HG02571 (cell line): Measurements from ENCODE around the gene TLL2.

ENCODE experiments used
- ATAC-seq: cut with Tn5 transposase; IDR thresholded peaks from one replicate; pipeline ENCODE4 v1.9.1; 2021; ENCODE audit warnings: mild to moderate bottlenecking, moderate library complexity; ENCODE audit not compliant: unreplicated experiment

The TLL2 gene

DNA sequence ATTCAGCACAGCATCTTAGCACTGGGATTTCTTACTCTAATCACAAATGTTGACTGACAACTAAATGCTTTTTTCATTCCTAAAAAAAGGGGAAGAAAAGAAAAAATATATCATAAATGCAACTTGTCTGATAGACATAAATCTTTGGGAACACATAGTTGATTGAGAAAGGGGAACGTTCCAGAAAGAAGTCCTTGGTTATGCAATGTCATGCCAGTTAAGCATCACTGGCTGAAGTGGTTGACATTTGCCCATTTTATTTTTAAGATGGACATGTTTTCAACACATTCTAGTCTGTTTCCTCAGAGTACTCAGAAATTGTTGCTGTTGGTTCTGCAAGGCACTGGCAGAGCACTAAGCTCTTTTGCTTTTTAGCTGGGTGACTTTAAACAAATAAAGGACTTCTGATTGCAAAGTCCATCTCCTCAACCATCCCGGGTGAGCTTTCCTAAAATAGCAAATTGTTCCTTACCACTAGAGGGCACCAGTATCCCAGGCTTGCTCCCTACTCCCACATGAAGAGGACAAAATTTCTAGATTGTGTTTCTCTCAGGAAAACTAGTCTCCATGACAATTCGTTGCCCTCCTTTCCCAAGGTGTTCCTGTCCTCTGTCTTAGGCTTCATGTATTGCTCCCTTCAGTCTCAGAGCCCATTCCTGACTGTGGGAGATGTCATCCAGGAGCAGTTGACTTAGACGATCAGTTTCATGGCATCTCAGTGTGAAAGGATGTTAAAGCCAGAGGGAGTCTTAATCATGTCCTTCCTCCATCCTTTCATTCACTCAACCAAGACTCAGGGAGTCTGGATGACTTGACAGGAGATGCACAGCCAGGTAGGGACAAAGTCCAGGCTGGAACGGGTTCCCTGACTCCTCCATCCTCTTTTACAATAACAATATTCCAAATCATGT lies 178.9 kb downstream of the TLL2 start:
- no peak for ATAC-seq

DNA sequence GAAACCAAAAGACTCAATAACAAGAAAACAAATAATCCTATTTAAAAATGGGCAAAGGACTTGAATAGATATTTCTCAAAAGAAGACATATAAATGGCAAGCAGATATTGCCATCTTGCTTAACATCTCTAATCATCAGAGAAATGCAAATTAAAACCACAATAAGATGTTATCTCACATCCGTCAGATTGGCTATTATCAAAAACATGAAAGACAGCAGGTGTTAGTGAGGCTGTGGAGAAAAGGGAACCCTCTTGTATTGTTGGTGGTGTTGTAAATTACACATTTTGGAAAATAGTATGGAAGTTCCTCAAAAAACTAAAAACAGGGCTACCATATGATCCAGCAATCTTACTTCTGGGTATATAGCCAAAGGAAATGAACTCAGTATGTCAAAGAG lies 180.6 kb downstream of the TLL2 start:
- ATAC-seq, result no peak

DNA sequence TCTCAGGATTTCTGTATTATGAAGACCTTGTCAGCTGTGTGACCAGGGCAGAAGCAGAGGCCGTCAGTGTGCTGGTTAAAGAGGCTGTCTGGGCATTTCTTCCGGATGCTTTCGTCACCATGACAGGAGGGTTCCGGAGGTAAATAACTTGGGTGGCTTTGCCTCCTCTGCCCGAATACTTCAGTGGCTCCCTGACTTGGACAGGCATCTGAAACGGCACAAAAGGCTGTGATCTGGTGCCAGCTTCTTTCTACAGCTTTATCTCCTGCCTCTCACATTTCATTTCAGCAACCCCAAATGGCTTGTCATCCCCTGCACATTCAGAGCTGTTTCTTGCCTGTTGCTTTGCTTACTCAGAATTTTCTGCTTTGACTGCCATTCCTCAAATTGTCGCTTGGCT lies 186.3 kb downstream of the TLL2 start:
- no peak for ATAC-seq

DNA sequence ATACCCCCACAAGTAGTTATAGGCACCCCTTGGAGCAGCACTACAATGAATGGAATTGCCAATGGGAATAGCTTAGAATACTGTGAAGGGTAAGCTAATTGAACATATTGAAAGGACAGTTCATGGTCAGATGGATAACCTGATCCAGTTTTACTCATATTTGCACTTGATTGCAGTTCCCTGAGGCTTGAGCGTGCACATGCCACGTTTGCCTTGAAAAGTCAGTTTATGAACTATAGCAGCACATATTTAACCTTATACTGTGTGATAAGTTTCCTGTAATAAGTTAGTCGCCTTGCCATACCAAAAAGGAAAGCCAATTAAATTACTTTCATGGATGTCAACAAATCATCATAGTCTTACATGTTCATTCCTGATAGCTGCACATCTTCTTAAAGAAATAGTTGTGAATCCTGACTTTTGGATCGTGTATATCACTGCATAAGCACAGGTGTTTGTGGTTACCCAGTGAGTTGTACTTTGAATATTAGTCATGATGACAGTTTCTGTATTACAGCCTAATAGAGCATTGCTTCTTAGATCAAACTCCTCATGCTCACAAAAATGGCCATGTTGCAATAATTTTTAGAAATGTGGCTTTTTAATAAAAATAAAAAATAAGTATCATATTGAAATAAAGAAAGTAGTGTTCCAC lies 187.9 kb downstream of the TLL2 start:
- peak; percentile 89 for ATAC-seq

DNA sequence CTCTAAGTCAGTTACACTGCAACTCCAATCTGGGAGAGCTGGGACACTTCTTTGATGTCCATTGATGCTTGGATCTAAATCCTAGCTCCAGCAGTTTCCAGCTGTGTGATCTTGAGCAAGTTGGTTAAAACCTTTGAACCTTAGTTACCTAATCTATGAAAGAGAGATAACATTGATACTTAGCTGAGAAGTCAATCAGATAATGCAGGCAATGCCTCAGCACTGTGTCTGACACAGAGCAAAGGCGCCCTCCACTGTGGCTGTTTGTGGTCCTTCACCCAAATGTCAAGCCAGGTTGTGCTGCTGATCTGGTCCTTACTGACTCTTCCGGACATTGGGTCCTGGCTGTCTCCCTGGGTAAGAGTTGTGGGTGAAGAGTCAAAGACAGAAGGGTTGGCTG lies 189.3 kb downstream of the TLL2 start:
- ATAC-seq, result no peak

DNA sequence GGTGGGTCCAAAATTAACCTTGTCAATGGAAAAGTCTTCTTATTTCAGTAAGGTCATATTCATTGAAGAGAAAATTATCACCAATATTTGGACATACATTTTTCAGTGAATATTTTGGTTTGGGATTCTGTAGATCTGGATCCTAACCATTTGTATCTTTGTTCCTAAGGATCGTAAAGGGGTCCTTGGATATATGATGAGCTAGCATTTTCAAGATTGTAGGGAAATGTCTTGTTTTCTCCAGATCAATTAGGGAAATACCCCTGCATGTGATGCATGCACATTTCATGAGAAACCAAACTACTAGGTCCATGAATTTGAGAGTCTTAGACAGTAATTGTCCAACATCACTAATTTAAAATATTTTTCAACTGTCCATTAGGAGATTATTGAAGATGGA lies 191.5 kb downstream of the TLL2 start:
- ATAC-seq, result no peak

DNA sequence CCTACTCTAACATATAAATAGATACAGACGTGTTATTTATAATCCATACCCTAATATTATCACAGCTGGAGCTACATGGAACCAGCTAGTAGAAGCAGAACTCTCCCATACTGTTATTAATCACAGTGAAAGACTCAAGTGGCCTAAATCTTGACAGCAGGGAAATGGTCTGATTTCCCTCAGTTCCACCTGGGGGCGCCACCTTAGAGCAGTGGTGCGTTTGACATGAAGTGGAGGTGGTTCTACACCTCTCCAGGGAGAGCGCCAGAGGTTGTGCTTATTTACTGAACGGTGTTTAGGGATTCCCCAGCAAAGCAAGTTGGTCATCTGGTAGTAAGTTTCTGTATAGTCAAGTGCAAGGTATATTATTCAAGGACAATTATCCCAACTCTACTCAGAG lies 191.9 kb downstream of the TLL2 start:
- ATAC-seq, result no peak

DNA sequence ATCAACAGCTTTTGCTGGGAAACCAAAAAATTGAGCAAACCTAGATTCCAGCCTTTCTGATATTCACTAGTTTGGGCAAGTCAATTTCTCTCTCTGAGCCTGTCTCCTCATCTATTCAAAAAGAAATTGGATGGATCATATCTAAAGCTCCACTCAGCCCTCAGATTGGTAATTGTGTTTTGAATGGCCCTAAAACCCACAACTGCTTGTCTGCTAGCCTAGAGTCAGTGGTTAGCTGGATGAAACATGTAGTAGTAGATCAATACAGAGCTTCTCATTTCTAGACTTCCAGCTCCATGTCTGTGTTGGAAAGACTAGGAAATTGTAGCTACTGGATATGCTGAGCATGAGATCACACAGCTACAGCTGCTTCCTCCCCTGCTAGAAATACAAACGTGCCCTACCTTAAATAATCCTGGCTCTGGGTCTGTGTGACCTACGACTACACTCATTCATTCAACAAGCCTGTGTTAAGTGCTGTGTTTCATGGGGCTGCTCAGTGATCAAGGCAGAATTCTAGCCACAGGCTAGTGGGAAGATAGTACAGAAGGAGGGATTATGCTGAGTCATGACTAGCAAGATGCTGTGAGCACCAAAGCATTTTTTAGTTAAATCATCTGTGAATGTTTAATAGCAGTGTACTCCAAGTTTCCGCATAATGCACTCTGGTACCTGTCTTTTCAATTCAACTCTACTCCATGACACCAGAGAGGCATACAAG lies 193.8 kb downstream of the TLL2 start:
- ATAC-seq, result no peak

DNA sequence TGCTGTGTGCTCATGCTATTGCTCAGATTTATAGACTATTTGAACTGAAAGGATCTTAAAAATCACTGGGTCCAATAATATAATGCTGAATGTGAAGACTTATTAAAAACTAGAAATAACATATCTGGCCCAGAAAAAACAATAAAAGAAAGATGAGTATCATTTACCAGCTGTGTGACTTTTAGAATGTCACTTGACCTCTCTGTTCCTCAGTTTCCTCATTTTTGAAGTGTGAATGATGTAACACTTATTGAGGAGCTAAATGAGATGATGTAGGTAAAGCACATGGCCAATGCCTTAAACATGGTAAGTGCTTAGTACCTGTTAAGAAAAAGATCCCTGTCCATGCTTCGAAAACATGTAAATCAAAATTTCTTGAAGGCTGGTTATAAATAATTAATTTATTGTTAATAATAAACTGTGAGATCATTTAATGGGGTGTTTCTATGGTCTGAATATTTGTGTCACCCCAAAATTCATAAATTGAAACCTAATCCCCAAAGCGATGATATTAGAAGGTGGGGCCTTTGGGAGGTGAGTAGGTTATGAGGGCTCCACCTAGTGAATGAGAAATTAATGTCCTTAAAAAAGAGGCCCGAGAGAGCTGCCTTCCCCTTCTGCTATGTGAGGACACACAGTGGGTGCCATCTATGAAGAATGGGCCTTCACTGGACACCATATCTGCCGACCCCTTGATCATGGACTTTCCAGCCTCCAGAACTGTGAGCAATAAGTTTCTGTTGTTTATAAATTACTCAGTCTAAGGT lies 196.5 kb downstream of the TLL2 start:
- no peak for ATAC-seq
